NCI-H2227 (cell line): ENCODE measurements around the gene FARSA.
"Not testable (repeated sequence)": the region's sequence is repeated elsewhere in the genome, so short reads cannot be mapped to it uniquely, and the experiment has no call there.

Experiments
- DNase-seq: peaks from one replicate; lab custom pipeline; 2025; ENCODE audit not compliant: unreplicated experiment; lab: John Stamatoyannopoulos, UW

Gene FARSA

DNA sequence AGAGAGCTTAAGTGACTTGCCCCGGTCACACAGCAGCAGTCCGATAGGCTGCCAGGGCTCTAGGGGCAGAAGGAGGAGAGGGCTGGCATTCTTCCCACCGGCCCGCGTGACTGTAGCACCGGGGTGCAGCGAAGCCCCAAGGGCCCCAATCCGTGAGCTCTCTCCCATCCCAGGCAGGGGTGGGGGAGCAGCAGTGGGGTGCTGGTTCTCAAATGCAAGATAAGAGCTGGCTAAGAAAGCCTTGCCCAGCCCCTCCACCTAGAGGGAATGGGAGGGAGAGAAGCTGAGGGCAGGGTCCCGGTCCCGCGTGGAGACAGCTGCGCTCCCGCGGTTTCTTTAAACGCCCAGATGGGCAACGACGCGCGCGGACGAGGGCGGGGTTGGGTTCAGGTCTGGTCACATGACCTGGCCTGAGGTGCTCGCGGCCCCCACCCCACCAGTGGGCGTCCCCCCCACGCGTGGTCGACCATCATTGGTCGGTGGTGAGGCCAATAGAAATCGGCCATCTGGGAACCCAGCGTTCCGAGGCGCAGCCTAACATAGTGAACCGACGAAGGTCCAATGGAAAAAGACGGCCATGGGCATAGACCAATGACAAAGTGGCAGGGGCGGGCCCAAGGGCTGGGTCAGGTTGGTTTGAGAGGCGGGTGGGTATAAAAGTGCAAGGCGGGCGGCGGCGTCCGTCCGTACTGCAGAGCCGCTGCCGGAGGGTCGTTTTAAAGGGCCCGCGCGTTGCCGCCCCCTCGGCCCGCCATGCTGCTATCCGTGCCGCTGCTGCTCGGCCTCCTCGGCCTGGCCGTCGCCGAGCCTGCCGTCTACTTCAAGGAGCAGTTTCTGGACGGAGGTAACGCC lies 4.6 kb upstream of the FARSA start, which contains the start of gene CALR:
Gene CALR (plus strand): TSS at position 683 of the 852 bp plus-strand sequence. CDS start 71 bp downstream, at position 754.
- DNase-seq: peak; percentile 98

GRCh38 chr19:12937093-12937926 lies 3.8 kb upstream of the FARSA start:
- DNase-seq: peak; percentile 85

GRCh38 chr19:12936582-12936981 lies 3.1 kb upstream of the FARSA start:
- no peak for DNase-seq

GRCh38 chr19:12935071-12935470 lies 1.6 kb upstream of the FARSA start:
- DNase-seq: no peak

- no peak for DNase-seq
Observed at GRCh38 chr19:12932392-12933286, 872 bp downstream of the FARSA start.

DNA sequence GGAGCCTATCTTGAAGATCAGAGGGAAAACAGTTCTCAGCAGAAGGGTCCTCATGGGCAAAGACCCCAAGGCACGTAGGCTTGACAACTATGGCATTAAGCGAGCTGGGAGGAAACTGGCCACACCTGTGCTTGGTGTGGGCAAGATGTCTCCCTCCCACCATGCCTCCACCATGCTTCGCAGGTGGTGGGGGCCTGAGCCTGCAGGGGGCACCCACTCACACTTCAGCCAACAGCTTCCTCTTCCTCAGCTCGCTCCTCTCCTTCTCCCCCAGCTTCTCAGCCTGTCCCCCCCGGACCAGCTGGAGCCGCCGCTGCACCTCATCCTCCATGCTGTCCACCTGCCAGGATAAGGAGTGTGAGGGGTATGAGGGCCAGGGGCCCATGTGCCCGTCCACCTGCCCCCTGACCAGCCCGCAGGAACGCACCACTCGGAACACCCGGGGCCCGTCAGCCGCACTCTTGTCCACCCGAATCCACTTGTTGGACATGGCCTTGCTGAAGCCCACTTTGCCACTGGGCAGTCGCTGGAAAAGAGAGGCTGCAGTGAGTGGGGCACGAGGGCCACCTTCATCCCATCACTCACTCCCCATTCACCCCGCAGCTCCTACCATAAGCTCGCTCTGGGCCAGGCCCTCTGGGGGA lies 3.4 kb downstream of the FARSA start:
- no peak for DNase-seq

DNA sequence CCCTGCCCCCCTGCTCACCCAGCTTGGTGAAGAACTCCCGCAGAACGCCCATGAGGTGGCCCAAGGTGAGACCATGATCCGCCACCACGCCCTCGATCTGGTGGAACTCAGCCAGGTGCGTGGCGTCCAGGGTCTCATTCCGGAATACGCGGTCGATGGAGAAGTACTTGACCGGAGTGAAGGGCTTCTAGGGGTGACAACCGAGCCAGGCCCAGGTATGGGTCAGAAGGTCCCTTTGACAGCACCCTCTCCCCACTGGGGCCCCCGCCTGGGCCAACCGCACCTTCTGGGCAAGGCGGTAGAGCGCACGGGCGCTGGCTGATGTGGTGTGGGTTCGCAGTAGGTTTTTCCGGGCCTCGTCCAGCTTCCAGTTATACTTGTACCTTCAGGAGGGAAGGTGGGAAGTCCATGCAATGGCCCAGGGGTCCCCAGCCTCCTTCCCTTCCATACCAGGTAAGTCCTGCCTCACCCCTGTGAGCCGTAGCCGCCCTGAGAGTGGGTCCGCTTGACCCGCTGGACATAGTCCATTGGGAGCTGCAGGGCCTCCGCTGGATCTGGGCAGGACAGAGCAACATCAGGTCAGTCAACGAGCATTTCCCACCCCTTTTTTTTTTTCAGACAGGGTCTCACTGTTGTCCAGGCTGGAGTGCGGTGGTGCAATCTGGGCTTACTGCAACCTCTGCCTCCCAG lies 8.7 kb downstream of the FARSA start:
- DNase-seq: no peak

DNA sequence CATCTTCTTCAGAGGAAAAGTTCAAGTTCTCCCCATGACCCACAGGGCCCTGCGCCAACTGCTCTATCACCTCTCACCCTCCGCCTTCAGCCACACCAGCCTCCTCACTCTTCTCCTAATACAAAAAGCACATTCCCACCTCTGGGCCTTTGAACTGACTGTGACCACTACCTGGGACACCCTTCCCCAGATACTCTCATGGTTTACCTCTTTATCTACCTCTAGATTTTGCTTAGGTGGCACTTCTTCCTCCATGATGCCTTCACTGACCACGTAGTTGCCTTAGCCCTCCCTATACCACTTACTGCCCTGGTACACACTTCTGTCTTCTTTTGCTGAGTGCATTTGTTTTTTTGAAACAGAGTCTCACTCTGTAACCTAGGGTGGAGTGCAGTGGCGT lies 10.6 kb downstream of the FARSA start:
- no peak for DNase-seq

DNA sequence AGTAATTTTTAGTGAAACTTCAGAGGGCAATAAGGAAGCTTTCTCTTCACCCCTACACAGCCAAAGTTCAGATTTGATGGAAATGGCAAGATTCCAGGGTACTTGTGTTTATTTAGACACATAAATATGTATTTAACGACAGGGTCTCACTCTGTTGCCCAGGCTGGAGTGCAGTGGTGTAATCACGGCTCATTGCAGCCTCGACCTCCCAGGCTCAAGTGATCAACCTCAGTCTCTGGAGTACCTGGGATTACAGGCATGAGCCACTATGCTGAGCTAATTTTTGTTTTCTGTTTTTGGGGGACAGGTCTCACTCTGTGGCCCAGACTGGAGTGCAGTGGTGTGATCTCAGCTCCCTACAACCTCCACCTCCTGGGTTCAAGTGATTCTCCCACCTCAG lies 12.5 kb downstream of the FARSA start:
- DNase-seq: no peak

GRCh38 chr19:12918253-12918652 lies 15.3 kb downstream of the FARSA start:
- no peak for DNase-seq

- DNase-seq: not testable (repeated sequence)
Observed at GRCh38 chr19:12915860-12916259, 17.7 kb downstream of the FARSA start.

- DNase-seq: no peak
Observed at GRCh38 chr19:12913851-12914690, 19.4 kb downstream of the FARSA start.

DNA sequence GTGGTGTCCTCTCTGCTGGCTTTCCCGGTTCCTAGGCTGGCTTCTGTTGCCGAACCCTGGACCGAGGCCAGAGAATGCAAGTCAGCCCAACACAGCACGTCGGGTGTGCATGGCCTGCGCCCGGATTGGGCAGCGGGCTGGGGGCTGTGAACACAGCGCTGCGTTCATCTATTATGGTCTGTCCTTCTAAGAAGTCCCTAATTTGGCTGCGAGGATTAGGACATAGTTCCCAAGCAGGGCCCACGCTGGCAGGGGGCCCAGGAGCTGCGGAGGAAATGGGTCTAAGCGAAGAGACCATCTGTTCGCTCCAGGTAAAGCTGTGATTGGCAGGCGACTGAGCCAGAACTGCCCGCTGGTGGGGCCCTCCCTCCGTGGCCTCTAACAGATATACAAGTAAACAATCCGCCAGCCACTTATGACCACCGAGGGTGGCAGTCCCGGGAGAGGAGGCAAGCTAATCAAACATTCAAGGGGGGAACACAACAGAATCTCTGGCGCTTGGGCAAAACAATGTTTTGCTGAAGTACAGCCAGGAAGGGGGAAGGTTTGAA lies 20.4 kb downstream of the FARSA start:
- peak; percentile 83 for DNase-seq

DNA sequence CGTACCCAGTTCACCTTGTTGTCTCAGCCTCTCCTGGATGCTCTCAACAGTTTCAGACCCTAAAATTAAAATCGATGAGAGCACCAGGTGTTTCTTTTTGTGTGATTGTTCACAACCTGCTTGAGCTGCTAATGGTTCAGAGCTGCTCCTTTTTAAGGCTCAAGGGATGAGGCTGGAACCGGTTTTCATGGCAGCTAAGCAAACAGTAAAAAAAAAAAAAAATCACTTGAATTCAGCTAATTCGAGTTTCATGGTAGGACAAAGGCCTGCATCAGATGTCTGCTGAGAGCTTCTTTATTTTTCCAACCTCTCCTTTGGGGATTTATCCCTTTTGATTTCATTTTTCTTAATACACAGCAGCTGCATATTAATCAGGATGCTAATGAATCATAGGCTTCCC lies 20.9 kb downstream of the FARSA start:
- peak; percentile 39 for DNase-seq

GRCh38 chr19:12907166-12907565 lies 26.3 kb downstream of the FARSA start:
- DNase-seq: no peak

- DNase-seq: no peak
Observed at GRCh38 chr19:12899891-12900518, 33.5 kb downstream of the FARSA start.

DNA sequence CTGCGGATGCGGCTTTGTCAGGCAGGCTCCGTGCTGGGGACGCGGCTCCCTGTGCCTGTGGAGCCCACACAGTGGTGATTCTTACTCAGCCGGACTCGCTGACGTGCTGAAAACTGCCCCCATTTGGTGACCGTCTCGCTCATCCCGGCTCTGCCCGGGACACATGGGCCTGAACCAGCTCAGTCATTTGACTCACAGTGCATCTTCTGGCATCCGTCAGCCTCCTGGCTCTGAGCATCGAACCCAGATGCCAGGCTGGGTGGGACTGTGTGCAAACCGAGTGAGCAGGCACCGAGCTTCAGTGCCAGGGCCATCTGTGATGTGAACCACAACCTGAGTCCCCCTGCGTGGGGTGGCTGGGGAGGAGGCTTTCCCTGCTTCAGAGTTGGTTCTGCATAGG lies 37.1 kb downstream of the FARSA start:
- DNase-seq: no peak

- DNase-seq: no peak
Observed at GRCh38 chr19:12893582-12893981, 39.9 kb downstream of the FARSA start.
